AG10803 (cell line): ENCODE measurements around the gene ACBD6.

Experiments
- DNase-seq: peaks from one replicate; pipeline ENCODE4 v3.0.0; 2010; ENCODE audit warnings: low read depth
- H3K4me3 ChIP-seq: 2 replicates; pipeline ENCODE4 v1.5.1; 2011; ENCODE audit warnings: mild to moderate bottlenecking, low read length, control low read depth
- TF ChIP-seq, protein P1 (sequence below): conservative IDR thresholded peaks from 2 replicates; pipeline ENCODE4 v1.5.1; 2011; ENCODE audit warnings: mild to moderate bottlenecking, low read length, control low read depth, inconsistent platforms

Gene ACBD6

DNA sequence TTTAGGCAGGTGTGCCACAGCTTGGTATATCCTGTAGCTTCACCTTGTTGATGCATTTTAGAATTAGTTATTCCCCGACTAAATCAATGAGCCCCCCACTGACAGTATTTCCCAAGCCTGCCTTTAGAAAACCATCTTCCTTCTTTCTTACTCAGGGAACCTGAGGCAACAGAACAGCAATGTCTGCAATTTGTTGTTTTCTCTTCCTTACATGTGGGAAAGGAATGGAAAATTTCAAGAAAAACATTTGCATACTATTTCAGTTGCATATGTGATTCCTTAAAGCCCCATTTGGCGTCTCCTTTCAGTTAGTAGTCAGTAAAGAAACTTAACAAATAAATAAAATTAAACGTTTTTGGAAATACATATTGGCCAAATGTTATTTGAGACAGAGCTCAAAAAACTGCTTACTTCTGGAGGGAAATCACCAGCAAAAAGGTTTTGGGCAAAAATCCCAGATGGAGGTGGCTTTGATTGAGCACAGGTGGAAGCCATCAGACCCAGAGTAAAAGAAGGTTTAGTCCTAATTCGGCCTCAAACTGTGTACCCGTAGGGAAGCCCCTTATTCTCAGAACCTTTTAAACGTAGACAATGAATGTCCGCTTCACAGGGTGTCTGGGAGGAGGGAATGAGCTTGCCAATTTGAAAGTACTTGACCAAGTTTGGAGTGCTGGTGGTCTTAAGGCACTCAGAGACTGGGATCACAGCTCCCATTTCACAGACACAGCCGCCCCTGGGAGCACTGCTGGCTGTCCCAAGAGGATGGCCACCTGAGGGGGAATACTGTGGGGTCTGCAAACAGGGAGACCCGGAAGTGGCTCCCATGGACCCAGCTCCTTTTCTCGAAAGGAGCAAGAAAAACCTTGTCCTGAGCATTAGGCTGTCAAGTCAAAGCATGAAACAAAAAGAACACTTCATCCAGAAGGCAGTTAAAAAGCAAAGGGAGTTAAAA lies 263.0 kb downstream of the ACBD6 start:
- TF ChIP-seq, protein P1, sequence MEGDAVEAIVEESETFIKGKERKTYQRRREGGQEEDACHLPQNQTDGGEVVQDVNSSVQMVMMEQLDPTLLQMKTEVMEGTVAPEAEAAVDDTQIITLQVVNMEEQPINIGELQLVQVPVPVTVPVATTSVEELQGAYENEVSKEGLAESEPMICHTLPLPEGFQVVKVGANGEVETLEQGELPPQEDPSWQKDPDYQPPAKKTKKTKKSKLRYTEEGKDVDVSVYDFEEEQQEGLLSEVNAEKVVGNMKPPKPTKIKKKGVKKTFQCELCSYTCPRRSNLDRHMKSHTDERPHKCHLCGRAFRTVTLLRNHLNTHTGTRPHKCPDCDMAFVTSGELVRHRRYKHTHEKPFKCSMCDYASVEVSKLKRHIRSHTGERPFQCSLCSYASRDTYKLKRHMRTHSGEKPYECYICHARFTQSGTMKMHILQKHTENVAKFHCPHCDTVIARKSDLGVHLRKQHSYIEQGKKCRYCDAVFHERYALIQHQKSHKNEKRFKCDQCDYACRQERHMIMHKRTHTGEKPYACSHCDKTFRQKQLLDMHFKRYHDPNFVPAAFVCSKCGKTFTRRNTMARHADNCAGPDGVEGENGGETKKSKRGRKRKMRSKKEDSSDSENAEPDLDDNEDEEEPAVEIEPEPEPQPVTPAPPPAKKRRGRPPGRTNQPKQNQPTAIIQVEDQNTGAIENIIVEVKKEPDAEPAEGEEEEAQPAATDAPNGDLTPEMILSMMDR: no peak
- no peak overlapping the region for H3K4me3 ChIP-seq
- no peak for DNase-seq

DNA sequence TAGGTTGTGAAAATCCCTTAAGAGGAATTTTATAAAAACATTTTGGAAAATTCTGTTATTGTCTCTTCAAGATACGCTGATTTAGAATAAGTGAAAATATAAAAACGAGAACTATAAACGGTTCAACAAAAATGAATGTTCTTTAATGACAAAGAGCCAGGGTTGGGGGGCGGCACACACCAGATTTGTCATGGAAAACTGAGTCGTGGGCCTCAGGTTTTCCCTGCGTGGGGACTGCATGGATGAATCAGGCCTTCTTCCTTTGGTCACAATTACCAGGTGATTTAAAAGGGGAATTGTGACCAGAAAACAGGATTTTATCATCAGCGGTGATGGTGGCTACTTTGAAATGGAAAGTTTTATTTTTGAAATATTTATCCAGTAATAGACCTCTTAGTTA lies 263.7 kb downstream of the ACBD6 start:
- TF ChIP-seq, protein P1: no peak
- no peak for DNase-seq
- no peak overlapping the region for H3K4me3 ChIP-seq
